Suppressor macrophage treated with lipopolysaccharide for 4 hours (primary cell): ENCODE data around the gene ZNF638.
"Not testable (repeated sequence)": the region's sequence is repeated elsewhere in the genome, so short reads cannot be mapped to it uniquely, and the experiment has no call there.

Source experiments
- DNase-seq: peaks from one replicate; pipeline ENCODE4 v3.0.0-alpha.2; 2020

Gene ZNF638

DNA sequence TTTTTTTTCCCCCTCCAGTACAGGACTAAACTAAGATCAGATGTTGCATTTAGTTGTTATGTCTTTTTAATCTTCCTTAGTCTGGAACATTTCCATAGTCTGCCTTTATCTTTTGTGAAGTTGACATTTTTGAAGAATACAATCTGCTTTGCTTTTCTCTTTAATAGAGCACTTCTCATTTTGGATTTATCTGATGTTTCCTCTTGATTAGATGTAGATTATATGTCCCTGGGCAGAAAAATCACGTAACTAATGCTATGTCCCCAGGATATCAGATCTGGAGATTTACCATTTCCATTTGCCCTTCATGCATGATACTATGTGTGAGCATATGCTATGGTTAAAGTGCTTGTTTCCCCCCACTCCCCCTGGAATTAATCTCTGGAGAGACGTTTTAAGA, 6.2 kb downstream of the ZNF638 start:
- no peak for DNase-seq

- DNase-seq = no peak
These were observed 8.1 kb downstream of the ZNF638 start for GRCh38 chr2:71339685-71340084.

DNA sequence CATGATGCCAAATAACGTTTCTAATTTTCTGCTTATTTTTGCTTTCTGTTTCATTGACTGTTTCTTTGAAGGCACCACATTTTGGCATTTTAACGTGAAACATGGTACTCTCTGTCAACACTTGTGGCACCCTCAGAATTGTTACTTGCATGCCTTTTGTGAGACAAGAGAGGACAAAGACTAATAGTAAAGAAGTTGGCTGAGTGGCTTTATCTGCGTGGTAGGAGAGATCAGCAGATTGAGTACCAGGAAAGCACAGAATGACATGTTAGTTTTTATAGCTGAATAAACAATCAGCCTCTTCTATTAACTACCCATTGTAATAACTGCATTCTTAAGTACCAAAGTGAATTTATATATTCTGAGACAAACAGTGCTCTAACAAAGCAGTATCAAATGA, 8.6 kb downstream of the ZNF638 start:
- DNase-seq = no peak

DNA sequence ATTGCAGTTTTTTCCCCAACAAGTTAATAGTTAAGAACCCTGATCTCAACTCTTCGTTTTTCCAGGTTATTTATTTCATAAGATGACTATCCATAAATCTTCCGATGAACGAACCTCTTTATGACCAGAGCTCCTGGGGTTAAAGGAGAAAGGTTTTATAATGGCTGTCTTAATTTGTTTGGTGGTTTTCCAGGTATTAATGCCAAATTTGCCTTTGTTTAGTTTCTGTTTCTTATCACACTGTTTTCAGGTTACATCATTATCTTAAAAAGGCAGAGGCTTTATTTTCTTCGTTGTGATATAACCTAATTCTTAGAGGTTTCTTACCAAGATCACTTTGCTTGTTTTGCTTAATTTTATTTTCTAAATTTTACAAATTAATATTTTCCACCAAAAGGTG, 10.1 kb downstream of the ZNF638 start:
- DNase-seq = no peak

GRCh38 chr2:71346065-71346464, 14.5 kb downstream of the ZNF638 start:
- DNase-seq = no peak

DNA sequence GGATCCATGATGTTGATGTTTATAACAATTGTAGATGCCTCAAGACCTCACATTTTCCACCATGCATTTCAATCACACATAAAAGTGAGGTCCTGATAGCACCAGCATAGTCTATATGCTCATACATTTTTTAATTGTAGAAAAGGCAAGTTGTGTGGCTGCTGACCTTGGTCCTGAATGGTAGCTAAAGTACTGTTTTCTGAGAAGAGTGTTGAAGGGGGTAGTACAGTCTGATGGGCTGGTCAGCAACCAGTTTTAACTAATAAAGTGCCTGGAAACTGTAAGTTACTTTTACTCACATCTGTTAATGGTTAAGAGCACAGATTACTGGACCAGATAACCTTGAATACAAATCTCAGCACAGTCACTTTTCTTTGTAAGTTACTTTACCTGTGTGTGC, 15.9 kb downstream of the ZNF638 start:
- no peak for DNase-seq

- peak; percentile 10 for DNase-seq
These were observed 16.7 kb downstream of the ZNF638 start for GRCh38 chr2:71348302-71348701.

DNA sequence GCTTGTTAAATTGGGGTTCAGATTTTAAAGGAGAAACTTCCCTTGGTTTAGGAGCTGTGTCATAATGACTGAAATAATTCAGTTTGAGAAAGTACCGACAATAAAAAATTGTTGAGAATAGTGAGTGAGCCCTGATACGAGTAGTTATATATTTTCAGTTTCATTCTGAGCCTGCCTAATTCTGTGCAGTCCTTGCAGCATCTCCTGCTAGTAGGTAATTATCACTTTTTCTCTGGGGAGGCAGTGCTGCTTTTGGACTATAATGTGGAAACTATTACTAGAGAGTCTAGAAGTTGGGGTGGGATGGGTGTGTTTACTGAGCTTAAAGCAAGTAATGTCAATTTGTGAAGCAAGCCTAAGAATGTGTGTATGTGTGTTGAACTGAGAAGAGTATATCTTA, 21.7 kb downstream of the ZNF638 start:
- no peak for DNase-seq

DNA sequence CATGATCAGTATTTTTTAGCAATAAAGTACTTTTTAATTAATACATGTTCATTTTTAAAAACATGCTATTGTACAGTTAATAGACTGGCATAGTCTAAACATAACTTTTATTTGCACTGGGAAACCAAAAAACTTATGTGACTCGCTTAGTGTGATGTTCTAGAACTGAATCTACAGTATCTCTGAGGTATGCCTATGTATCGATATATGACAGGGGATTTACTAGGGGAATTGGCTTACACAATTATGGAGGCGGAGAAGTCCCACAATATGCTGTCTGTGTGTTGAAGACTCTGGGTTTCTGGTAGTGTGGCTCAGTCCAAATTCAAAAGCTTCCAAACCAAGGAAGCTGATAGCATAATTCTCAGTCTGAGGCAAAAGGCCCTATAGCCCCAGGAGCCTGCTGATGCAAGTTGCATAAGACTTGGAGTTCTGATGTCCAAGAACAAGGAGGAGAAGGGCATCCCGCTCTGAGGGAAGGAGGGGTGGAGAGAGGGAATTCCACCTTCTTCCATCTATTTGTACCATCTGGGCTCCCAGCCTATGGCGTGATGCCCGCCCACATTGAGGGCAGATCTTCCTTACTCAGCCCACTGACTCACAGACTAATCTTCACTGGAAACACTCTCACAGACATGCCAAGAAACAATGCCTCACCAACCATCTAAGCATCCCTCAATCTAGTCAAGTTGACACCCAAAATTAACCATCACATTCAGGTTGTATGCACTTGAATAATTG, 27.5 kb downstream of the ZNF638 start:
- no peak for DNase-seq

DNA sequence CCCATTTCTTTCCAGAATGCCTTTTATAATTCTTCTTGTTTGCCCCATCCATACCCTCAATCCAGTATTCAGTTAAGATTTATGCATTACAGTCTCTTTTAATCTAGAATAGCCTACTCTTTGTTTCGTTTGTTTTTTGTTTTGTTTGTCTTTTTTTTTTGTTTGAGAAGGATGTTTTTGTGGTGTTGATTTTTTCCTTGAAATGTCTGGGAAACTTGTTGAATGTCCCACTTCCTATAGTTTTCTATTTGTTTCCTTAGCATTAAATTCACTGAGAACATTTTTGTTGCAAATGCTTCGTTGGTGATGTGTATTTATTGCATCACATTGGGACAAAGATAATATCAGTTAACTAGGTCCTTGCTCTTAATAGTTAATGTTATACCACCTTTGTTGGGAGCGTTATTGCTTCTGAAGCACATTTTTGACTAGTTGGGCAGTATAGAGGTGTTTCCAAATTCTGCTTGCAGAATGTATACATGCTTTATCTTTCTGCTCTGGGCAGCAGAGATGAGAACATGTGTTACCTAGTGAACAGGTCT, 28.9 kb downstream of the ZNF638 start:
- no peak for DNase-seq

GRCh38 chr2:71361631-71362030, 30.0 kb downstream of the ZNF638 start:
- DNase-seq = no peak

DNA sequence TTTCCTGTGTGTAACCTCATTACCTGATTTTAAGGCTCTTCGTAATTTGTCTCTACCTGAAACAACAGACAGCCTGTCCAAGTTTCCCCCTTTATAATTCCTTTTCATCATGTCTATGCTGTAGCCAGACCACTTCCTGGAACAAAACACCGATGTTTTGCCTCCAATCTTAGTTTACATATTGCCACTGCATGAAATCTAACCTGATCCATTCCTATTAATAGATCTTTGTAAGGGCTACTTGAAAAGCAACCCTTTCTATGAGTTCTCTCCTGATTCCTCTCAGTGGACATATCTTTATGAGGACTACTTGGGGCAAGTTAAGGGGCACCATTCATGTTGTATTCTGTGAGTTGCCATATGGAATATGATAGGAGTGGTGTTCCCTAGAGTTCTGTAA, 30.9 kb downstream of the ZNF638 start:
- no peak for DNase-seq

GRCh38 chr2:71370015-71370414, 38.4 kb downstream of the ZNF638 start:
- no peak for DNase-seq

- DNase-seq = no peak
These were observed 40.5 kb downstream of the ZNF638 start for GRCh38 chr2:71372042-71372441.

DNA sequence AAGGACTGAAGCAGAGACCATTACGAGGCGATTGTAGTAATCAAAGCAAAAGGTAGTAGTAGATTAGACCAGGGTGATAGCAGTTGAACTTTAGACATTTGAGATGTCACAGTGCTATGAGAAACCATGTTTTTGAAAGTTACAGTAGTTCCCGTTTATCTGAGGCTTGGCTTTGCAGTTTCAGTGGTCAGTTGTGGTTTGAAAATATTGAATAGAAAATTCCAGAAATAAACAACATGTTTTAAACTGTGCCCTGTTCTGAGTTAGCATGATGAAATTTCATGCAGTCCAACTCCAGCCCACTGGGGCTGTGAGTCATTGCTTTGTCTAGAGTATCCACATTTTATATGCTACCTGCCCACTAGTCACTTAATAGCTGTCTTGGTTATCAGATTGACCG, 47.5 kb downstream of the ZNF638 start:
- DNase-seq = no peak

DNA sequence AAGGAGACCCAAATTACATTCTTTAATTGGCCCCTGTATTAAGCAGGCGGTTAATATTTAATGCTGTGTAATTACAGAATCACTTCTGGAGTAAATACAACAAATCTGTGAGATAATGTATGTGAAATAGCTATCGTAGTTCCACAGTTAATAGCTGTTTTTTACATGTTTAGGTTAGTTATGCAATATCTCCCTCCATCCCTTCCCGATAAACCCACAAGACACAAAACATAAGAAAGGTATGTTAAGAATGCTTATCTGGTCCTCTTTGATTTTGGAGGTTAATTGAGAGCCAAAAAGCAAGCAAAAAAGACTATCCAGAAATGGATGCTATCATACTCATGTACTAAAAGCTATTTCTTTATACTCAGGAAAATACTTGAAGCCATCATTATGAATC, 49.1 kb downstream of the ZNF638 start:
- DNase-seq = no peak

- DNase-seq = peak; percentile 42
These were observed 53.4 kb downstream of the ZNF638 start for GRCh38 chr2:71385012-71385411.

DNA sequence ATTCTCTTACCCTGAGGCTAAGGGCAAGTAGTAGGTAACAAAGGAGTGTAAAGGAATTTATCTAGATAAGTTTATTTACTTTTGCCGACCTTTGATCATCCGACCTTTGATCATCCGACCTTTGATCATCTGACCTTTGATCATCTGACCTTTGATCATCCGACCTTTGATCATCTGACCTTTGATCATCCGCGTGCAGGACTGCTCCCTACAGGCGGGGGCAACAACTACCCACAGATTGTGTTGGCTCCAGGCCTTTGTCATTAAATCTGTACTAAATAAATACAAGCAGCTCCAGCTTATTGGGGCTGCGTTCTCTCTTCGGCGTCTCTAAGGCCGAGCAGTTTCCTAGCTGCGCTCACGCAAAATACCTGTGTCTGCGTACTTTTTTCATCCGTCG, 56.6 kb downstream of the ZNF638 start:
- DNase-seq = no peak

DNA sequence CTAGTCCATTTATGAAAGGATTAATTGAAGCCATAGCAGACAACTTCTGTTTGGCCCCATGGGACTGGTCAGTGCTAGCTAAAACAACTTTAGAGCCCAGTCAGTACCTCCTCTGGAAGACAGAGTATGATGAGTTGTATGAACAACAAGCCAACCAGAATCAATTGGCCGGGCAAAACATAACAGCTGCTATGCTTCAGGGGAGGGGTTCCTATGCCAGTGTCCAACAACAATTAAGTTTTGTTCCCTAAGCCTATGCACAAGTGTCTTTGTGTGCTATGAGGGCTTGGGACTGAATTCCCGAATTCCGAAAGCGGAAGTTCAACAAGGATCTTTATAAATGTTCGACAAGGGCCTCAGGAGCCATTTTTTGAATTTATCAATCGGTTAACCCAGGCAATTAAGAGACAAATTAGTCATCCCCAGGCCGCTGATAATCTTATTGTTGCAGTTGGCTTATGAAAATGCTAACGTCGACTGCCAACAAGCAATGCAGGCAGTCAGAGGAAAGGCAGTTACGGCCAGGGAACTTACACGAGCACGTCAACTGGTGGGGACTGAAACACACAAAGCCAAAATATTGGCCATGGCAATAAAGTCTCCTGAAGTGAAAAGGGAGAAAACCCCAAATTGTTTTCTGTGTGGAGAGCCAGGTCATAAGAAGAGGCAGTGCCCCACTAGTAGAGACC, 57.9 kb downstream of the ZNF638 start:
- DNase-seq = no peak

DNA sequence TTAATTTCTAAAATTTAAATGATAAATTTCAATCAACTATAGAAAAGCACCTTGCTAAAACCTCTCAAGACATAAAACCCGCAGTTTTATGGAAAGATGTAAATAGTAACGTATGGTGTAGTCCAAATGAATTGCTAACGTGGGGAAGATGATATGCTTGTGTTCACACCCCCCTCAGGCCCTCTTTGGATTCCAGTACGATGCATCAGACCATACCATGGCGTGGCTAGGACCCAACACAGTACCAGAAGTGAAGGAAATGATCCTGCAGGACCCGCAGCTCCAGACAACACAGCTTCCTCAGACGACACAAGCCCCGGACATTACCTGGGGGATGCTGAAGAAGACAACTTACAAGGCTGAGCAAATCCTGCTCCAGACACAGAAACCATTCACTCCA, 61.6 kb downstream of the ZNF638 start:
- no peak for DNase-seq

GRCh38 chr2:71395471-71395870, 63.9 kb downstream of the ZNF638 start:
- no peak for DNase-seq

- no peak for DNase-seq
These were observed 70.8 kb downstream of the ZNF638 start for GRCh38 chr2:71402427-71402826.

DNA sequence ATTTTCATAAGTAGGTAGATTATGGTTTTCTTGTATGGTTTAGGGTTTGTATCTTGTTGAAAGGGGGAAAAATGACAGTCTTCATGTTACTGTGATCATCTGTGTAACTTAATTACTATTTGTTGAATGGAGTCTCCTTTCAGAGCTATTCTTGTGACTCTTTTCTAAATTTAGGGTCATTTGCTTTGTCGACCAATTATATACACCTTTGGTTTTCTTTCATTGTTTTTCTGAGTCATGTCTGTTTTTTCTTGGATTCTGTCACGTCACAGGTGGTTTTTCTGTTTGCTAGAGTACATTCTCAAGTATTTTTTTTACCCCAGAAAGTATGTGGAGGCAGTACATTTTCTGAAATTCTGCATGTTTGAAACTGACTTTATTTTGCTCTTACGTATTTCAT, 78.0 kb downstream of the ZNF638 start:
- no peak for DNase-seq

- no peak for DNase-seq
These were observed 79.1 kb downstream of the ZNF638 start for GRCh38 chr2:71410696-71411095.

DNA sequence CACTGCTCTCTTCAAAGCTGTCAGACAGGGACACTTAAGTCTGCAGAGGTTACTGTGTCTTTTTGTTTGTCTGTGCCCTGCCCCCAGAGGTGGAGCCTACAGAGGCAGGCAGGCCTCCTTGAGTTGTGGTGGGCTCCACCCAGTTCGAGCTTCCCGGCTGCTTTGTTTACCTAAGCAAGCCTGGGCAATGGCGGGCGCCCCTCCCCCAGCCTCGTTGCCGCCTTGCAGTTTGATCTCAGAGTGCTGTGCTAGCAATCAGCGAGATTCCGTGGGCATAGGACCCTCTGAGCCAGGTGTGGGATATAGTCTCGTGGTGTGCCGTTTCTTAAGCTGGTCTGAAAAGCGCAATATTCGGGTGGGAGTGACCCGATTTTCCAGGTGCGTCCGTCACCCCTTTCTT, 85.3 kb downstream of the ZNF638 start:
- DNase-seq = not testable (repeated sequence)
